ENCODE measurements around the gene TSC22D3. TPM values are rescaled to one million over a fixed set of nuclear protein-coding genes. Genes with fewer than 3 reads are reported as not detected.

TSC22D3 gene
- polyA plus RNA-seq, 1 donor from 2014 or later, result 1,475 TPM

DNA sequence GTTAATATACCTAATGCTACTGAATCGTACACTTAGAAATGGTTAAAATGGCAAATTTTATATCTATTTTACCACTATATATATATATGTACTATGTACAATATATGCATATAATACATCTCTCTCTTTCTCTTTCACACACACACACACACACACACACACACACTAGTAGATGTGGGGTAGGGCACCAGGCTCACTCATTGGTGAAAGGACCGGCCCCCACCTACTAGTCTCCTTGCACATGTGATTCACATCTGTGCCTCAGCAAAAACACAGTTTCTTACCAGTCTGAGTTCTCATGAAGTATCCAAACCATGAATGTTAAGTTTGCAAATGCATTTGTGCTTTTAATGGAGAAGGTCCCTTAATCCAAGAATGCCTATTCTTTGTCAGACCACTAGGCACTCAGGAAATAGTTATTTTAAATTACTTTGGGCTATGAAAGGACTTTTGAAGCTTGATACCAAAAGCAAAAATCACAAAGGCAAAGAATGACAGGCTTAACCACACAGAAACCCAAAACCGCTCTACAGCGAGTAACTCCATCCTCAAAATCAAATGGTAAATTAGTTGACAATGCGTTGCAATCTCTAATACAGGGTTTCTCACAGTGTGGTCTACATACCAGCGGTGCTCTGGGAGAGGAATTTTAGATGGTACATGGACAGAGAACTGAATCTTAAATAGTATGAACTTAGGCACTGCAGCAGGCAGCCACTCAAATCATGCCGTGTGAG lies 5.8 kb downstream of the TSC22D3 start:
- Mint-ChIP-seq H3K4me3 (no peak overlapping the region), H3K36me3 (peaks cover 2% of the 10 kb centered on the region), H3K27ac (no peak overlapping the region)

DNA sequence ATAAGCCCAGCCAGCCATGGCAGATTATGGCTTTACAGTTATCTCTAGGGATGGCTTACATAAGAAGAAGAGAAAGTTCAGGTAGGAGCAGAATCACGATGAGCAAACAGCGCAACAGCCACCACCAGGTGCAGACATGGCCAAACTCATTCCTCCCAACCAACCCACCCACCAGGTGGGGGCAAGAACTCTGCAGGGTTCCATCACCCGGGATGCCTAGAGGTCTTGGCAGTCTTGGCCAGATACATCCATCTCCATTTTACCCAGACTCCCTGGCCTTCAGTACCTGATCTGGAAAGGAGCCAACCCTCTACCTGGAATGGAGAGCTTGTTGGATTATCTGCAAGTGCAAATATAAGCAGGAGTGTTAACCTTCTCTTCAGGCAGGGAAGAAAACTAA lies 7.5 kb downstream of the TSC22D3 start:
- peaks cover 9% of the 10 kb centered on the region for H3K27me3 Mint-ChIP-seq
- peaks cover 2% of the 10 kb centered on the region for H3K36me3 Mint-ChIP-seq
- no peaks in the 10 kb centered on the region for H3K9me3 Mint-ChIP-seq
- no peak overlapping the region for H3K4me3 Mint-ChIP-seq
- peak overlapping the region in 1 of 3 donors; percentile 43 for H3K27ac Mint-ChIP-seq
- no peaks in the 10 kb centered on the region for H3K4me1 Mint-ChIP-seq

More for the DNA sequence above, 5.8 kb downstream of the TSC22D3 start:
- H3K4me1 Mint-ChIP-seq, result no peaks in the 10 kb centered on the region
- peaks cover 15% of the 10 kb centered on the region for H3K27me3 Mint-ChIP-seq
- H3K9me3 Mint-ChIP-seq, result no peaks in the 10 kb centered on the region

DNA sequence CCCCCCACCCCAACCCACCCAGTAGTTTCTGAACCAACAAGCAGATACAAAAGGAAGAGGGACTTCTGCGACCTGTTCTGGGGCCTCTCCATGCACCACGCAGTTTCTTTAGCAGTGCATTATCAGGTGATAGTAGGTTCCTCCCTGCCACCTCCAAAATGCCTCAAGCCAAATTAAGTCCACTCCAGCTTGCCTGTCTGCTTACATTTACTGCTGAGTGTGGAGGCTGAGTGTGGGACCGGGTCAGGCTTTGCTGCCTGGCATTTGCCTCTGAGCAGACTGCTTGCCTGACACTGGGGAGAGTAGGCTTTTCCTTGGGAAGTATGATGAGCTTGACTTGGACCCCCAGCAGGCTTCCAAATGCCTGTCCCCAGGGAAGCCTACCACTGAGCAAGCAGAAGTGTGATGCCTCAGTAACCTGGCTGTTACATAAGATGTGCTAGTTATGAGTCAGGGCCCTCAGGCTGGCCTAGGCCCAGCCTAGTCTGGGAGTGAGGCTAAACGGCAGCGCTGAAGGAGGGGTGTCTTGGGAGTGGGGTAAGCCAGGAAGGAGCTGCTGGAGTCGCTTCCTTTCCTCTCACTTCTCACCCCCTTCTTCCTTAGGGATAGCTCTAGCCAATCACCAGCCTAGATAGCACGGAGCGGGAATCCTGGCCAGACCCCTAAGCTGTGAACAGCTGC lies 9.0 kb downstream of the TSC22D3 start:
- H3K4me3 Mint-ChIP-seq, result no peak overlapping the region
- no peak overlapping the region for H3K27ac Mint-ChIP-seq
- H3K36me3 Mint-ChIP-seq, result peaks cover 2% of the 10 kb centered on the region
- no peaks in the 10 kb centered on the region for H3K4me1 Mint-ChIP-seq
- peaks cover 9% of the 10 kb centered on the region for H3K27me3 Mint-ChIP-seq
- H3K9me3 Mint-ChIP-seq, result no peaks in the 10 kb centered on the region

DNA sequence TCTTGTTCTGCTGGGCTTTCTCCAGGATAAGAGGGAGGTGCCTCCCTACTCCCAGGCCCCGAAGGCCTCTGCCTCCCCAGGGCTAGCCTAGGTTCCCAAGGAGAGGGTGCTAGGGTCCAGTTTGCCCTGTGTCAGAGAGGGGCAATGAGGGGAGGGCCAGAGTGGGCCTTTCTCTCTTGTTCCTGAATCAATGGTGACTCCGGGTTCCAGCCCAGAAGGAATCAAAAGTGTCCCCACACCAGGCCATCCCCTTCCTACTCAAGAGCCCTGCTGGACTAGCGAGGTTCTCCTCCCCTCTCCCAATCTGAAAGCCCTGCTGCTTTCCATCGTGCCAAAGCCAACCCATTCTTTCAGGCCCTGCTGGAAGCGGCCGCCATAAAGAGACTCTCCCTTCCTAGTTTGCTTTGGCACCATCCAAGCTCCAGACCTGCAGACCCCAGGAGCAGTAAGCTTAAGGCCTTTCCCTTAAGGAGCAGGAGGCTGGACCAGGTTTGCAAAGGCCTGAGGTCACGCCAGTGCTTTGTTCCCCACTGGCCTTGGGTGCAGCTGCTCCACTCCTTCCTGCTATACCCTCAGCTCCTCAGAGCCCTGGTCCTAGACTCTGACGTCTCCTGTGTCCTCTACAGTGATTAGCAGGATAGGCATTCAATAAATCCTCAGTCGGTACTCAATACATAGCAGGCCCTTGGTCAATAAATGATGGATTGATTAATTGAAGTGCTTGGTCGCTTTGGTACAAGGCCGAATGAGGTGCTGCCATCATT lies 10.6 kb downstream of the TSC22D3 start:
- Mint-ChIP-seq H3K9me3 (no peaks in the 10 kb centered on the region), H3K4me1 (no peaks in the 10 kb centered on the region), H3K36me3 (peaks cover 2% of the 10 kb centered on the region), H3K27me3 (peaks cover 8% of the 10 kb centered on the region), H3K4me3 (no peak overlapping the region), H3K27ac (no peak overlapping the region)

DNA sequence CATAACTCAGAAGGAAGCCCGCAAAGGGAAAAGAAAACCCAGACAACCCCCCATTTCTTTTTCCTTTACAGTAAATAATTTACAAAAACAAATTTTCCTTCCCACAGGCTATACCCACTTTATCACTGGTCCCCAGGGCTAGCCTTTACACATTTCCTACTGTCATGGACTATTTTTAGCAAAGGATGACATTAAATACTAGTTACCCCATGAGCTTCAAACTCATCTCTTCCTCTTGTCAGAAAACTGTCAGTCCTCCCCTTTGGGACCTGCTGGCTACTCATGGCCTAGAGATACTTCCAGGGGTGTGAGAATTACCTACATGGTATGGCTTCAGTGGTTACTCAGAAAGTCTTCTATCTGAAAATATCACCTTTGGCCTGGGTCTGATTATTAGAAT lies 11.9 kb downstream of the TSC22D3 start:
- Mint-ChIP-seq H3K36me3 (peaks cover 2% of the 10 kb centered on the region), H3K9me3 (no peaks in the 10 kb centered on the region), H3K27me3 (peaks cover 8% of the 10 kb centered on the region), H3K4me3 (no peak overlapping the region), H3K27ac (no peak overlapping the region), H3K4me1 (no peaks in the 10 kb centered on the region)

DNA sequence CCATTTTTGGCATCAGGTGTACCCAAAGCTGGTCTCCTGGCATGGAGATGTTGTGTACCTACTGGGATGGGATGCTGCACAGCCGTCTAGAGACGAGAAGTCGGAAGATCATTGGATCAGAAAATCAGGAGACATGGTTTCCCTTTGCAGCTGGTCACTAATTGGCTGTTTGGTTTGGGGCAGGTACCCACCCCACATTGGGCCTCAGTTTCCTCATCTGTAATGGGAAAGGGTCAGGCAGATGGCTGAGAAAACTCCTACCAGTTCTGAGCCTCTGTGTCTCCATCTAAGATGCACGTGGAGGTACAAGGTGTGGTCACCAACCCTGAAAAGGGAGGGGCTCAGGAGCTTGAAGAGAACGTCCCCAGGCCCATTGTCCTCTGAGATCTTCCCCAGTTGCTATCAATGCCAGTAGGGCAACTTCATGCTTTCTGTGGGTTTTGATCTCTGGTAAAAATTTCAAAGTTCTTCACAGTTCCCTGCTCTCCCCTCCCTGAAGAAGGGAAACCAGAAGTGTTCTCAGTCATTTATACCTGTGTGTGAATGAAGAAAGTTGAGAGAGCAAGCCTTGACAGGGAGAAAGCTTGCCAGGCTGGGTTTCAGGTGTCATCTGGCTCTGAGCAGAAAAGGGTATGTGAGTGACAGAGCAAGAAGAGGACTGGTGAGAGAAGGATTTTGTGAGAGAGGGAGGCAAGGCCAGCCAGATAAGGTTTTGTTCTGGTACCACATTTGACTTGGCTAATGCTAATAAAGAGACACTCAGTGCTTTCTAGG lies 15.1 kb downstream of the TSC22D3 start:
- no peak overlapping the region for H3K27ac Mint-ChIP-seq
- no peaks in the 10 kb centered on the region for H3K4me1 Mint-ChIP-seq
- no peaks in the 10 kb centered on the region for H3K9me3 Mint-ChIP-seq
- H3K4me3 Mint-ChIP-seq, result no peak overlapping the region
- H3K36me3 Mint-ChIP-seq, result no peaks in the 10 kb centered on the region
- peaks cover 6% of the 10 kb centered on the region for H3K27me3 Mint-ChIP-seq

DNA sequence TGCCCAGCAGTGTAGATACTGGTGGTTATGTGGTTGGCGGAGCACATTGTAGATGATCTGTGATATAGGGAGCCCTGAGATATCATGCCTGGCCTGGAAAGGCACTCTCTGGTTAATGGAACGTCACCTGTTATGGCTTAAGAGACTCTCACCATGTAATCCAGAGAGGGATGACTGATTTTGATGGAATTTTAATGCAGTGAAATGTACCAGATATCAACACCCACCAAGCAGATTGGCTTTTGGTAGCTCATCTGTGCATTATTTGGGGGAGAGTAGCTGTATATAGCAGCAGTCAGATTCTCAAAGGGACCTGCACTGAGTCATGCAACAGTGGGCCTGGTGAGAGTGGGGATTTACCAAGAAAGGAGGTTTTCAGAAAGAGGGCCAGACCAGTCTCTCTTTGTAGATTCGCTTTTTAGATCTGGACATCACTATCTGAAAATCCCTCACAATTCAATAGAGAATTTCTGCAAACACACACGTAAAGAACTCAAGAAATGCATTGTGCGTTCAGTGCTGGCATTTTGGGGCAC lies 17.3 kb downstream of the TSC22D3 start:
- peaks cover 5% of the 10 kb centered on the region for H3K27me3 Mint-ChIP-seq
- no peak overlapping the region for H3K27ac Mint-ChIP-seq
- no peaks in the 10 kb centered on the region for H3K4me1 Mint-ChIP-seq

DNA sequence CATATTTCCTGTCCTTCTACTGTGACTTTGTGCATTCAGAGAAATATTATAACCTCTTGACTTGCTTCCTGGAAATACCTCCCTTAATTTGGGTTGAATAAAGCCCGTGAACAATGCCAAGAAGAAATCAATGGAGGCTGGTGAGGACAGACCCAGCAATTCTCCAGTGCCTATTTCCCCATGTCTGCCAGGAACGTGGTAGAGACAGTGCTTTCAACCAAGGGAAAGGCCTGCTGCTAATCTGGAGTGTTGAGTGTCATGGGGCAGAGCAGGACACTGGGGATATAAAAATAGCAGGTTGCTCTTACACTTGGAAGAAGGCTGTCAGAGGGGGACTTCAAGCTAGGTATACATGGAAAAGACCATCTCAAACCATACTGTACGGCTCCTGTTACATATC lies 19.9 kb downstream of the TSC22D3 start:
- Mint-ChIP-seq H3K27ac (no peak overlapping the region), H3K9me3 (no peaks in the 10 kb centered on the region), H3K27me3 (no peaks in the 10 kb centered on the region), H3K4me3 (no peak overlapping the region), H3K36me3 (no peaks in the 10 kb centered on the region), H3K4me1 (no peaks in the 10 kb centered on the region)

More for the DNA sequence above, 17.3 kb downstream of the TSC22D3 start:
- H3K4me3 Mint-ChIP-seq, result no peak overlapping the region
- no peaks in the 10 kb centered on the region for H3K36me3 Mint-ChIP-seq
- no peaks in the 10 kb centered on the region for H3K9me3 Mint-ChIP-seq

DNA sequence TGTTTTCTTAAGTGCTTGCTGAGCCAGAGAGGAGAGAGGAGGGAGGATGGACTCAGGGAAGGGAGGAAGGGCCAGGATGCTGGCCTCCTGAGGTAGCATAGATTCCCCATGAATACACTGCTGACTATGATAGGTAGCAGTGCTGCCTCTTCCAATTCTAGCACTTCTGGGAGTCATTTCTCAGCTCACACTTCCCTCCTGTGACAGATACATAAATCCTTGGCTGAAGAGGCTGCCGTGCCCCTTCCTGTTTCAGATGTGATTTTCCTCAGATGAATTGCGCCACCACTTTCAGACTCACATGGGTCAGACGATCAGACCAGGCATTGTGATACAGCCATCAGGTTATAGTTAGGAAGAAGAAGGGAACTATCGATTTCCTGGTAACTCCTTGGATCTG lies 22.4 kb downstream of the TSC22D3 start:
- Mint-ChIP-seq H3K4me1 (no peaks in the 10 kb centered on the region), H3K9me3 (no peaks in the 10 kb centered on the region), H3K36me3 (no peaks in the 10 kb centered on the region), H3K4me3 (no peak overlapping the region), H3K27ac (peak overlapping the region in 1 of 3 donors; percentile 9), H3K27me3 (no peaks in the 10 kb centered on the region)

DNA sequence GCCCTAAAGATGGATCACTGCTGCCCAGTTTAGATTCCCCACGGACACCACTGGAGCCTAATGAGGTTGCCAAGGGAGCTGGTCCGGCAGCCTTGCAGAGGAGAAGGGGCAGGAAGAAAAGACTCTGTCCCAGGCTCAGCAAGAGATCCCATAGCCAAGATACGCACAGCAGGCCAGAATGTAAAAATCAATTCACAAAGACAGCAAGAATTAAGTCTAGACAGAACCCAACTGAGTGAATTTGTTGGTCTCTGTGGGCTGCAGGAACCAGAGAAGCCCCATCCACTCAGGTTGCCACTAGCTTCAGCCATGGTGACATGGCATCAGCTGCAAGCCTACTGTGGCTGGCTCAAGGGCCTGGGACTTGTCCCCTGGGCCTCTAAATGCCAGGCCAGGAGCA lies 22.9 kb downstream of the TSC22D3 start:
- H3K36me3 Mint-ChIP-seq, result no peaks in the 10 kb centered on the region
- no peak overlapping the region for H3K27ac Mint-ChIP-seq
- H3K4me1 Mint-ChIP-seq, result no peaks in the 10 kb centered on the region

DNA sequence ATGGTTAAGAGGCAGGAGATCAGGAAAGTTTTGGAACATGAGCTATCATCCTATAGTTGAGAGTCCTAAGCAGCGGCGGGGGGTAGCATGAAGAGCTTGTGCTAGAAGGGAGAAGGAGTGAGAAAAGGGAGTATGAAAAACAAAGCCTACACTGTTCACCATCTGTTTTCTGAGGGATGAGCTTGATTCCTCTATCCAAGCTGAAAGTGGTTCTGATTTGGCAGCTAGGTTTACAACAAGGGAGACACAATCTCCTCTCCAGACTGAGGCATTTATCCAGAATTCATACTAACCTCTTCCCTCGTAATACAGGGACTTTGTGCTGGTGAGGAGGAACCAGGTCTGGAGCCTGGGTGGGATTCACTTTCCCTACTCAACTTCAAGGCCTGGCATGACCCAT lies 23.5 kb downstream of the TSC22D3 start:
- H3K27me3 Mint-ChIP-seq, result peaks cover 2% of the 10 kb centered on the region
- H3K9me3 Mint-ChIP-seq, result no peaks in the 10 kb centered on the region
- peak overlapping the region in 1 of 3 donors; percentile 64 for H3K27ac Mint-ChIP-seq
- H3K4me1 Mint-ChIP-seq, result no peaks in the 10 kb centered on the region
- H3K36me3 Mint-ChIP-seq, result no peaks in the 10 kb centered on the region
- H3K4me3 Mint-ChIP-seq, result no peak overlapping the region

More for the DNA sequence above, 22.9 kb downstream of the TSC22D3 start:
- Mint-ChIP-seq H3K4me3 (no peak overlapping the region), H3K27me3 (peaks cover 2% of the 10 kb centered on the region), H3K9me3 (no peaks in the 10 kb centered on the region)

DNA sequence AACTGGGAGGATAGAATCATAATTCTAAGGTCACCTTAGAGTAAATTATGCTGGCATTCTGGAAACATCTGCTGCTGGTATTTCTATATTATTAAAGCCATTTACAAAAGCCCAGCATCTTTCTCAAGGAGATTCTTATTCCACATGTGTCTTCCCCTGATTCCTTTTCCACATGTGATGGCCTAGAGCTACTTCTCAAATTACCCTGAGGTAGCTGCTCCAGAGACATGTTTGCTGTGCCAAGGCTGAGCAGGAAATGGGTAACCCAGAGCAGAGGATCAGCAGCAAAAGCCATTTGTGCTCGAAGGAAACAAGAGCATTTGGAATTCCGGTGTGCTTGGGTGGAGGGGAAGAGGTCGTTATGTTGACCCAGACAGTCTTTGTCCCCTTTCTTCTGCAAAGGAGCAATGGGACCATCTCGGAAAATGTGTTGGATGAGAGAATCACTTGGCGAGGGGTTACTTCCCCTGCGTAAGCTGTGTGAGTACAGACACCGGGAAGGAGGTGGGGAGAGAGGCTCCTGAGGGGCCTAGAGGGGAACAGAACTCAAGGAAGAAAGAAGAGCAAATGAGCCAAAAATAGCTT lies 24.6 kb downstream of the TSC22D3 start:
- Mint-ChIP-seq H3K4me3 (no peak overlapping the region), H3K27ac (peak overlapping the region in 1 of 3 donors; percentile 46), H3K4me1 (no peaks in the 10 kb centered on the region), H3K27me3 (peaks cover 5% of the 10 kb centered on the region), H3K9me3 (no peaks in the 10 kb centered on the region), H3K36me3 (no peaks in the 10 kb centered on the region)

DNA sequence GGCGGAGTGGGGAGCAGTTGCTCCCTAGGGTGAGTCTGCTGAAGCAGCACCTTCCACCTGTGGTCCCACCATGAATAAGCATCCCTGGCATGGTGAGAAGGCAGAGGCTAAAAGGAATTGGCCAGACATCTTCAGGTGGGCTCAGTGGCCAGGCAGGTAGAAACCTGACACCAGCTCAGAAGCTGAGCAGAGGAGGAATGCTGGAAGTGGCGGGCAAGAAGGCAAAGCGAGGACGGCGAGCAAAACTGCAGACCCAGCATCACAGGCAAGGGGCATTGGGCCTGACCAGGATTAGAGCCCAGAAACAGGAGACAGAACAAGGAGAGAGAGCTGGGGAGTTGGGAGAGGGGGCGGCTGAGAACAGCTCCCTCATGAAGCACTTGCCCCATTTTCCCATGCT lies 25.3 kb downstream of the TSC22D3 start:
- Mint-ChIP-seq H3K27ac (no peak overlapping the region), H3K27me3 (peaks cover 5% of the 10 kb centered on the region), H3K36me3 (no peaks in the 10 kb centered on the region), H3K4me1 (no peaks in the 10 kb centered on the region), H3K9me3 (no peaks in the 10 kb centered on the region), H3K4me3 (no peak overlapping the region)

DNA sequence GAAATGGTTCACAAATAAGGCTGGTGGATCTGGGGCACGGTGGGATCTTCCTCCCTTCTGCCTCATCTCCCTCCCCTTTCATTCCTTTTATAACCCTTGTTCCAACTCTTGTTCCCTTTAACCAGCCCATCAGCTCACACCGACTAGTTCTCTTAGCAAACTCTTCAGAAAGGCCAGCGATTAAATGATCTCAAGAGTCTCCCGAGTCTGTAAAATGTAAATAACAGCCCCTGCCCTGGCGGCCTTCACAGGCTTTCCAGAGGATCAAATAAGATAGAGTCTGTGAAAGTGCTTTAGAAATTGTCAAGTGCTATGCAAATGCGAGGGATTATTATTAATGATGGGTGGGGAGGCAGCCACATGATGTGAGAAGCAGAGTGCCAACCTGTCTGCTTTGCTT lies 27.1 kb downstream of the TSC22D3 start:
- Mint-ChIP-seq H3K4me1 (no peaks in the 10 kb centered on the region), H3K36me3 (no peaks in the 10 kb centered on the region), H3K27ac (no peak overlapping the region), H3K4me3 (no peak overlapping the region), H3K9me3 (no peaks in the 10 kb centered on the region), H3K27me3 (peaks cover 5% of the 10 kb centered on the region)

All from IgD-negative memory B cell (primary cell).